ENCODE data around the gene PLSCR1. TPM values are rescaled to one million over a fixed set of nuclear protein-coding genes. Genes with fewer than 3 reads are reported as not detected.
A peak's percentile ranks its signal among the peaks of the same experiment; 100 is the strongest.

Gene PLSCR1
- total RNA-seq, 1 donor from 2014 or later: 25.4 TPM

GRCh38 chr3:146469150-146470017, 75.0 kb downstream of the PLSCR1 start, which contains the start of gene PLSCR2:
Gene PLSCR2 (minus strand): TSS chr3:146469561. CDS start chr3:146459904, 9,657 bp downstream.
- Histone ChIP-seq H3K4me1 (peaks cover 14% of the 10 kb centered on the region), H3K27ac (replicated peaks) (peak within 1 kb of the TSS; percentile 52), H3K4me3 (peak within 1 kb of the TSS; percentile 70), H3K27me3 (ENCODE audit: low read depth) (peaks cover 4% of the 10 kb centered on the region), H3K9me3 (replicated peaks) (no peaks in the 10 kb centered on the region), H3K36me3 (no peaks in the 10 kb centered on the region)
- peak; percentile 46 for DNase-seq
- intact Hi-C loops (cut with micrococcal nuclease): no loop called here
- no peak for TF ChIP-seq CTCF (IDR thresholded peaks at IDR 0.05; ENCODE audit: borderline replicate concordance)

- Histone ChIP-seq H3K9me3 (replicated peaks) (no peaks in the 10 kb centered on the region), H3K27ac (replicated peaks) (peak overlapping the region; percentile 52), H3K4me3 (peak overlapping the region; percentile 70), H3K27me3 (ENCODE audit: low read depth) (peaks cover 4% of the 10 kb centered on the region), H3K36me3 (no peaks in the 10 kb centered on the region), H3K4me1 (peaks cover 14% of the 10 kb centered on the region)
- no peak for TF ChIP-seq CTCF (IDR thresholded peaks at IDR 0.05; ENCODE audit: borderline replicate concordance)
- intact Hi-C loops (cut with micrococcal nuclease): no loop called here
- no peak for DNase-seq
Measured at GRCh38 chr3:146468671-146469149, 75.7 kb downstream of the PLSCR1 start.

GRCh38 chr3:146468234-146468633, 76.2 kb downstream of the PLSCR1 start:
- peaks cover 4% of the 10 kb centered on the region for H3K27me3 ChIP-seq (ENCODE audit: low read depth)
- peak overlapping the region; percentile 52 for H3K27ac ChIP-seq (replicated peaks)
- H3K4me1 ChIP-seq: peaks cover 14% of the 10 kb centered on the region
- TF ChIP-seq CTCF (IDR thresholded peaks at IDR 0.05; ENCODE audit: borderline replicate concordance): no peak
- DNase-seq: no peak
- no peaks in the 10 kb centered on the region for H3K9me3 ChIP-seq (replicated peaks)
- H3K36me3 ChIP-seq: no peaks in the 10 kb centered on the region
- intact Hi-C loops (cut with micrococcal nuclease): no loop called here
- no peak overlapping the region for H3K4me3 ChIP-seq

- peaks cover 2% of the 10 kb centered on the region for H3K27me3 ChIP-seq (ENCODE audit: low read depth)
- DNase-seq: no peak
- H3K9me3 ChIP-seq (replicated peaks): no peaks in the 10 kb centered on the region
- H3K36me3 ChIP-seq: no peaks in the 10 kb centered on the region
- H3K27ac ChIP-seq (replicated peaks): no peak overlapping the region
- no peak for TF ChIP-seq CTCF (IDR thresholded peaks at IDR 0.05; ENCODE audit: borderline replicate concordance)
- intact Hi-C loops (cut with micrococcal nuclease): no loop called here
- H3K4me3 ChIP-seq: no peak overlapping the region
- peaks cover 14% of the 10 kb centered on the region for H3K4me1 ChIP-seq
Measured at GRCh38 chr3:146466604-146467003, 77.8 kb downstream of the PLSCR1 start.

GRCh38 chr3:146465693-146466465, 78.5 kb downstream of the PLSCR1 start:
- no peak for TF ChIP-seq CTCF (IDR thresholded peaks at IDR 0.05; ENCODE audit: borderline replicate concordance)
- Histone ChIP-seq H3K4me3 (no peak overlapping the region), H3K27ac (replicated peaks) (no peak overlapping the region), H3K36me3 (no peaks in the 10 kb centered on the region), H3K27me3 (ENCODE audit: low read depth) (no peaks in the 10 kb centered on the region), H3K4me1 (peaks cover 14% of the 10 kb centered on the region), H3K9me3 (replicated peaks) (no peaks in the 10 kb centered on the region)
- no peak for DNase-seq
- intact Hi-C loops (cut with micrococcal nuclease): no loop called here
